Measurements from ENCODE around the gene PRR3. TPM values are rescaled to one million over a fixed set of nuclear protein-coding genes. Genes with fewer than 3 reads are reported as not detected.

PRR3 gene
- total RNA-seq, 1 experiment from 2014 or later: 13.1 TPM

- H3K27ac Mint-ChIP-seq: peak overlapping the region; percentile 10
- ChIA-PET POLR2A (interaction anchor here (1.1 to 3.2 kb wide), 5 partner anchors 11 to 60 kb away, joined by 4 to 33 read pairs (median 6); partner anchors contain the start of genes ABCF1 and DHX16), CTCF (interaction anchor here (0.7 to 4.1 kb wide), 10 partner anchors 14 to 159 kb away, joined by 3 to 15 read pairs (median 6); partner anchors contain the start of genes DHX16 and MDC1)
- ATAC-seq (no peak), DNase-seq (ENCODE audit: low spot score) (no peak)
- no peak for TF ChIP-seq SMAD4 (CRISPR knock-in tag; IDR thresholded peaks at IDR 0.05)
- 0 out of 2 replicates have a peak, but pooled peaks have one; percentile 43 for TF ChIP-seq ZNF671 (CRISPR knock-in tag; IDR thresholded peaks at IDR 0.05)
- 0 out of 2 replicates have a peak, but pooled peaks have one; percentile 3 for TF ChIP-seq EMX1 (CRISPR knock-in tag; IDR thresholded peaks at IDR 0.05)
- TF ChIP-seq USF2 (CRISPR knock-in tag; IDR thresholded peaks at IDR 0.05): no peak
- no peak for TF ChIP-seq CBFB (CRISPR knock-in tag; IDR thresholded peaks at IDR 0.05; ENCODE audit: low read depth)
- H3K27me3 Mint-ChIP-seq (ENCODE audit: low read depth): no peaks in the 10 kb centered on the region
- no peak overlapping the region for H3K4me3 Mint-ChIP-seq
- H3K9me3 Mint-ChIP-seq: no peaks in the 10 kb centered on the region
- H3K4me1 Mint-ChIP-seq: peaks cover 33% of the 10 kb centered on the region
- H3K36me3 Mint-ChIP-seq: peaks cover 71% of the 10 kb centered on the region
Measured at GRCh38 chr6:30612213-30612612, 55.1 kb downstream of the PRR3 start.

- Mint-ChIP-seq H3K27ac (peak overlapping the region; percentile 71), H3K27me3 (ENCODE audit: low read depth) (no peaks in the 10 kb centered on the region; the same call in 1 of the 2 replicates), H3K4me3 (no peak overlapping the region), H3K4me1 (peaks cover 33% of the 10 kb centered on the region), H3K9me3 (no peaks in the 10 kb centered on the region), H3K36me3 (peaks cover 66% of the 10 kb centered on the region)
- ATAC-seq (no peak), DNase-seq (ENCODE audit: low spot score) (no peak)
- CTCF ChIA-PET: interaction anchor here (0.7 to 4.1 kb wide), 10 partner anchors 13 to 159 kb away, joined by 3 to 15 read pairs (median 6); partner anchors contain the start of genes DHX16 and MDC1
- POLR2A ChIA-PET: interaction anchor here (0.7 to 3.2 kb wide), 7 partner anchors 12 to 60 kb away, joined by 3 to 33 read pairs (median 5); partner anchors contain the start of genes ABCF1 and DHX16
- TF ChIP-seq ZNF532 (CRISPR knock-in tag; IDR thresholded peaks at IDR 0.05; ENCODE audit: borderline replicate concordance) (0 out of 2 replicates have a peak, but pooled peaks have one; percentile 8), CREM (CRISPR knock-in tag; IDR thresholded peaks at IDR 0.05) (0 out of 2 replicates have a peak, but pooled peaks have one; percentile 15), AR (CRISPR knock-in tag; IDR thresholded peaks at IDR 0.05) (0 out of 2 replicates have a peak, but pooled peaks have one; percentile 40), ZMAT4 (CRISPR knock-in tag; IDR thresholded peaks at IDR 0.05) (peak; percentile 66; the same call in 1 of the 2 replicates), NFE2L1 (CRISPR knock-in tag; IDR thresholded peaks at IDR 0.05) (no peak), NFATC4 (CRISPR knock-in tag; IDR thresholded peaks at IDR 0.05) (peak; percentile 58; the same call in 1 of the 2 replicates)
Measured at GRCh38 chr6:30612687-30613248, 55.7 kb downstream of the PRR3 start.

Small RNA genes within 50 kb of the gene (microRNA-seq; reads per million reads assigned to microRNA genes)
- gene MIR877 (ENCODE audit: borderline number of aligned reads): 255 reads per million, percentile 77 among the genes with 10 or more reads in this experiment

Other genes starting within 250 kb of the PRR3 start
- gene TRIM39, start 230.4 kb upstream of the PRR3 start, total RNA-seq (2021): 22.7 to 24.9 TPM (median 24.0 TPM) in 3 replicates
- 64.1 to 75.5 TPM (median 72.8 TPM) in 3 replicates for gene RPP21, start 212.1 kb upstream of the PRR3 start, total RNA-seq (2021)
- gene HLA-E, start 67.8 kb upstream of the PRR3 start, total RNA-seq (2021): 44.6 to 49.0 TPM (median 44.7 TPM) in 3 replicates
- 69.1 to 85.7 TPM (median 72.8 TPM) in 3 replicates for gene GNL1, start 806 bp upstream of the PRR3 start, total RNA-seq (2021)
- gene ABCF1, start 14.1 kb downstream of the PRR3 start, total RNA-seq (2021): 98.7 to 102 TPM (median 101 TPM) in 3 replicates
- 83.1 to 90.5 TPM (median 85.5 TPM) in 3 replicates for gene PPP1R10, start 59.9 kb downstream of the PRR3 start, total RNA-seq (2021)
- 56.4 to 67.8 TPM (median 57.6 TPM) in 3 replicates for gene MRPS18B, start 60.5 kb downstream of the PRR3 start, total RNA-seq (2021)
- 19.3 to 21.7 TPM (median 20.3 TPM) in 3 replicates for gene ATAT1, start 69.6 kb downstream of the PRR3 start, total RNA-seq (2021)
- 21.8 to 26.5 TPM (median 25.5 TPM) in 3 replicates for gene C6orf136, start 89.8 kb downstream of the PRR3 start, total RNA-seq (2021)
- 27.3 to 32.2 TPM (median 30.6 TPM) in 3 replicates for gene DHX16, start 115.7 kb downstream of the PRR3 start, total RNA-seq (2021)
- gene PPP1R18, start 129.3 kb downstream of the PRR3 start, total RNA-seq (2021): 25.6 to 36.5 TPM (median 26.2 TPM) in 3 replicates
- 31.2 to 33.3 TPM (median 31.3 TPM) in 3 replicates for gene NRM, start 133.7 kb downstream of the PRR3 start, total RNA-seq (2021)
- 95.9 to 100 TPM (median 97.9 TPM) in 3 replicates for gene MDC1, start 160.0 kb downstream of the PRR3 start, total RNA-seq (2021)
- gene TUBB, start 163.1 kb downstream of the PRR3 start, total RNA-seq (2021): 1,503 to 1,570 TPM (median 1,542 TPM) in 3 replicates
- 110 to 121 TPM (median 120 TPM) in 3 replicates for gene FLOT1, start 185.4 kb downstream of the PRR3 start, total RNA-seq (2021)
- gene IER3, start 187.3 kb downstream of the PRR3 start, total RNA-seq (2021): 61.2 to 82.4 TPM (median 61.5 TPM) in 3 replicates